HG03342 (cell line): Measurements from ENCODE around the gene DEPDC1B.
"Not testable (repeated sequence)": the region's sequence is repeated elsewhere in the genome, so short reads cannot be mapped to it uniquely, and the experiment has no call there.

Source experiments
- ATAC-seq: cut with Tn5 transposase; IDR thresholded peaks from one replicate; pipeline ENCODE4 v1.9.1; 2021; ENCODE audit warnings: mild to moderate bottlenecking, moderate library complexity; ENCODE audit not compliant: unreplicated experiment

DEPDC1B gene

GRCh38 chr5:60587312-60587711 is 112.7 kb downstream of the DEPDC1B start:
- not testable (repeated sequence) for ATAC-seq

- ATAC-seq = no peak
These were observed 113.6 kb downstream of the DEPDC1B start for GRCh38 chr5:60586307-60586901.

GRCh38 chr5:60585618-60586017 is 114.3 kb downstream of the DEPDC1B start:
- no peak for ATAC-seq

GRCh38 chr5:60584304-60584703 is 115.7 kb downstream of the DEPDC1B start:
- no peak for ATAC-seq

- ATAC-seq = no peak
These were observed 116.3 kb downstream of the DEPDC1B start for GRCh38 chr5:60583616-60584015.

GRCh38 chr5:60578315-60578714 is 121.7 kb downstream of the DEPDC1B start:
- ATAC-seq = no peak

- no peak for ATAC-seq
These were observed 122.8 kb downstream of the DEPDC1B start for GRCh38 chr5:60577116-60577515.

GRCh38 chr5:60576425-60576824 is 123.5 kb downstream of the DEPDC1B start:
- ATAC-seq = no peak

GRCh38 chr5:60568646-60569045 is 131.3 kb downstream of the DEPDC1B start:
- ATAC-seq = no peak

- ATAC-seq = no peak
These were observed 136.2 kb downstream of the DEPDC1B start for GRCh38 chr5:60563696-60564324.

GRCh38 chr5:60553291-60553690 is 146.7 kb downstream of the DEPDC1B start:
- ATAC-seq = not testable (repeated sequence)

- ATAC-seq = no peak
These were observed 148.1 kb downstream of the DEPDC1B start for GRCh38 chr5:60551829-60552228.

GRCh38 chr5:60551250-60551649 is 148.7 kb downstream of the DEPDC1B start:
- no peak for ATAC-seq

- no peak for ATAC-seq
These were observed 149.7 kb downstream of the DEPDC1B start for GRCh38 chr5:60550311-60550710.

- ATAC-seq = no peak
These were observed 150.1 kb downstream of the DEPDC1B start for GRCh38 chr5:60549841-60550240.
